GM19351 (cell line): ENCODE measurements around the gene CAMK4.
"Not testable (repeated sequence)": the region's sequence is repeated elsewhere in the genome, so short reads cannot be mapped to it uniquely, and the experiment has no call there.

Experiments used
- ATAC-seq: cut with Tn5 transposase; IDR thresholded peaks from one replicate; pipeline ENCODE4 v1.9.1; 2021; ENCODE audit warnings: mild to moderate bottlenecking, moderate library complexity; ENCODE audit not compliant: unreplicated experiment

The CAMK4 gene

GRCh38 chr5:111309384-111309783, 85.2 kb downstream of the CAMK4 start:
- ATAC-seq, result no peak

DNA sequence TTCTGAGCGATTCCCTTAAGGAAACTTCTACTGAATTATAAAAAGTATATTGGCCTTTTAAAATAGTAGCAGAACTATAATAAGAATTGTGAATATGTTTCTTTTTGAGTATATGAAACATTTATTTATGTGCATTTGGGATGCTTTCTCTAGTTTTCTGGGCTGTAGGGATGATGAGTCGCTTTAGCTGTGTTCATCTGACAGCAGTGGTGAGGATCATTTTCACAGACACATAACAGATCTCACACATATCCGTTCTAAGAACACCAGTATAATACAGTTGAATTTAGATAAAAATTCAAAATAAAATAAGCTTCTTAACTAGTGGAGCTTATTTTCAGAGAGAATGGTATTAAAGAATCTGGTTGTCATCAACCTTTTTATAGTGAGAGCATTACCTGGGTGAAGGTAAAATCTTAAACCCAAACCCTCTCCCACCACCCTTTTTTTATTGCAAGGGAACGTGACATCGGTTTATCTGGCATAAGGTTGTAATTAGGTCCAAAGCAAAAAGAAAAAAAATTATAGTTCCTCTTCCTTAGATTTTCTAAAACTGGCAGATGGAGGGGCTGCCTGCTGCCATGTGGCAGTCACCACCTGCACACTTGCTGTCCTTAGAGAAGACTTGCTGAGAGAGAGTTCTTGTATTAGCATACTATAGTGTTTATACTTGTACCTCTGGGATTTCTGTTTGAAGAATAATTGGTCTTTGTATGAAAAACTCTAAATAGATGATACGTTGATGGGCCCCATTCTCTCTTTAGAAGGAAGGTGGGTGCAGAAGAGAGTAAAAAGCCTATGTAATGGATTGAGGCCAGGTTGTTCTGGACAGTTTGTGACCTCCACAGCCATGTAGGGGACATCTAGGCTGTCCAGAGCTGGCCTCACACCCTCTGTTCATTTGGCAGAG, 86.8 kb downstream of the CAMK4 start:
- no peak for ATAC-seq

DNA sequence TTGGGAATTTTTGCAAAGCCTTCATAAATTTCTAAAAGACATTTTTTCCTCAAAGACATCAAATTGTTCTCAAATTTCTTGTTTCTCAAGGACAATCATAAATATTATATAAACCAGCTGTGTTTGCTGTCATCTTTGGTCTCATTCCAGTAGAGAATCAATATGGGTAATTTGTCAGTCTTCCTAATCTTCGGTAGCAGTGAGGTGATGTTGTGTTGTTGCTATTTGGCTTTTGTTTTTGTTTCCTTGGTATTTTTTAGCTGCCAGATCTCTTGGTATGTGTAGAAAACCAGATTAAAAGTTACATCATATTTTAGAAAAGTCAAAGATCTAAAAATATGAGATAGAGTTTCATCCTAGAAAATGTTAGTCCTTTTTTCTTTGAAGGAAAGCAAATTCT, 87.5 kb downstream of the CAMK4 start:
- ATAC-seq, result no peak

GRCh38 chr5:111313017-111313724, 89.0 kb downstream of the CAMK4 start:
- ATAC-seq, result peak; percentile 72

GRCh38 chr5:111320953-111321352, 96.8 kb downstream of the CAMK4 start:
- ATAC-seq, result no peak

DNA sequence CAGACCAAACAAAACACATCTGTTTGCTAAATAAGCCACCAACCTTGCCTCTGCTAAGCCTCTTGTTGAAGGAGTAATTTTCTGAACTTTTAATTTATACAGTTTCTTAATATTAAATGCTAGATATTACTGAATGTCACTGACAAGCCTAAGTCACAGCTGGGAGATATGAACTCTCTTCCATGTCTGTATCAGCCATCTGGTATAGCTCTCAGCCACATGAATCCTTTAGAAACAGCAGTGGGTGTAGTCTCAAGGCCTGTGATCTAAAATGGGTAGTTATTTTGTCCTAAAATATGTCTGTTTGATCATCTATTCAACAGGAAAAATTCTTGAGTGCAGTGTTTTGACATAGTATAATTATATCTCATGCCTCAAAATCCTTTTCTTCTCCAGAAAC, 97.2 kb downstream of the CAMK4 start:
- ATAC-seq, result no peak

GRCh38 chr5:111326551-111326950, 102.4 kb downstream of the CAMK4 start:
- no peak for ATAC-seq

DNA sequence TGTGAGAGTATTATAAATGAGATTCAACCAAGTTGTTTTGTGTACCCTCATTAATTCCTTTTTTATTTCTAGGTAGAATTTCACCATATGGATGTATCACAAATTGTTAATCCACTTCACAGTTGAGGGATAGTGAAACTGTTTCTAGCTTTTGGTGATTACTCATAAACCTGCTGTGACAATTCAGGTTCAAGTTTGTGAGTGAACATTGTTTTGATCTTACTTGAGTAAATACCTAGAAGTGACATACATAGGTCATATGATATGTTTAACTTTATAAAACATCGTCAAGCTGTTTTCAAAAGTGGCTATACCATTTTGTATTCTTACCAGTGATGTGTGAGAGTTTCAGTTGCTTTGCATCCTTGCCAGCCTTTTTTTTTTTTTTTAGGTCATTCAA, 112.9 kb downstream of the CAMK4 start:
- ATAC-seq, result peak; percentile 36

DNA sequence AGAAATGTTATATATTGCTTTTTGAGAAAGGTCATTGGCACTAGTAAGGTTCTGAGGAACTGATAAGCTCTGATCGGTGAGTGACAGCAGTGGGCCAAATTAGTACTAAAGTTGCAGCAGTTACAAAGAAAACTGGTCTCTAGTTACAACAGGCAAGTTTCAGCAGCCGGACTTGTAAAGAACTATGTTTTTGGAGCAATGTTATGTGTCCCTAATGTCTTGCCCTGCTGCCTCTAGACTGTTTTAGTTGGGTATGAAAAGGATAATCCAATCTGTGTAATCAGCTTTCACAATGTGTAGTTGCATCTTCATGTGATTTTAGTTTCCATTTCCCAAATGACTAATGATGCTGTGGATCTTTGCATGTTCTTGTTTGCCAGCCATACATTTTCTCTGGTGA, 113.5 kb downstream of the CAMK4 start:
- ATAC-seq, result peak; percentile 55

DNA sequence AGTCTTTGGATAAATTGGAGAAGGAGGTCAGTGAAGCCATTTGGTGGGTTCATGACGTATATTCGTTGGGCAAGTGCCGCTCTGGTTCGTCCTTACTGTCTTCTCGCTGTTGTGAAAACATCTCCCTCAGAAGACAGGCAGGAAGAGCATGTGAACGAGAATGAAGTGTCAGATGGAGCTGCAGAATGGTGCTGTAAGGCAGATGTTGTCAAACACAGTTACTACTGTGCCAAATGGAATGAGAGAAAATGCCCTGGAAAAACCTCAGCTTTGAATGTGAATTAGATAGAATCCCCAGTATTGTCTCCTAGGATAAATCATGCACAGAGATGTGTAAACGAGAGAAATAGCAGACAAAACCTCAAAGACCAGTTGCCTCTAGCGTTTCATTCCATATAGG, 121.5 kb downstream of the CAMK4 start:
- ATAC-seq, result no peak

- ATAC-seq, result no peak
These were observed 122.8 kb downstream of the CAMK4 start for GRCh38 chr5:111347021-111347420.

- no peak for ATAC-seq
These were observed 124.6 kb downstream of the CAMK4 start for GRCh38 chr5:111348661-111349329.

- ATAC-seq, result no peak
These were observed 125.2 kb downstream of the CAMK4 start for GRCh38 chr5:111349429-111349828.

GRCh38 chr5:111353035-111353434, 128.9 kb downstream of the CAMK4 start:
- no peak for ATAC-seq

DNA sequence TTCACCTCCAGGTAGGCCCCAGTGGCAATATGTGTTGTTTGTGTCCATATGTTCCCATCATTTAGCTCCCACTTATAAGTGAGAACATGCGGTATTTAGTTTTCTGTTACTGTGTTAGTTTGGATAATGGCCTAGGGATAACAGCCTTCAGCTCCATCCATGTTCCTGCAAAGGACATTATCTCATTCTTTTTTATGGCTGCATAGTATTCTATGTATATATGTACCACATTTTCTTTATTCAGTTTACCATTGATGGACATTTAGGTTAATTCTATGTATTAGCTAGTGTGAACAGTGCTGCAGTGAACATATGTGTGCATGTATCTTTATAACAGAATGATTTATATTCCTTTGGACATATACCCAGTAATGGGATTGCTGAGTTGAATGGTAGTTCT, 134.5 kb downstream of the CAMK4 start:
- not testable (repeated sequence) for ATAC-seq

- ATAC-seq, result no peak
These were observed 136.0 kb downstream of the CAMK4 start for GRCh38 chr5:111360173-111360572.

DNA sequence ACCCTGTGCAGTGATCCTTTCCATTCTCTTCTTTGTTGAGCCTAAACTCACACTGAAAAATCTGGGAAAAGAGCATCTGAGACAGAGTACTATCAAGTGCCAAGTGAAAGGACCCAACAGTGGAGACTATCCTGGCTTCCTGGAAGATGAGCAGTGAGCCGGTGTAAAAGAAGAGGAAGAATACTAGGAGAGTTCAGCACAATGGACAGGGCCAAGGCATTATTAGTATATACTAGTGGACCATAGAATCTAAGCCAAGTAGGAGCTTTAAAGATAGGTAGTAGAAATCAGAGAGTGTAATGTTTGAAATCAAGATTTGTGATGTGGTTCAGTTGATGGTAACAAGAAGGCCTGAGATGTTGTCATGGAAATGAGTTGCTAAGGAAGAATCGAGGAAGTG, 140.8 kb downstream of the CAMK4 start:
- ATAC-seq, result no peak

- no peak for ATAC-seq
These were observed 142.2 kb downstream of the CAMK4 start for GRCh38 chr5:111366388-111366787.

- ATAC-seq, result no peak
These were observed 142.9 kb downstream of the CAMK4 start for GRCh38 chr5:111367115-111367514.

DNA sequence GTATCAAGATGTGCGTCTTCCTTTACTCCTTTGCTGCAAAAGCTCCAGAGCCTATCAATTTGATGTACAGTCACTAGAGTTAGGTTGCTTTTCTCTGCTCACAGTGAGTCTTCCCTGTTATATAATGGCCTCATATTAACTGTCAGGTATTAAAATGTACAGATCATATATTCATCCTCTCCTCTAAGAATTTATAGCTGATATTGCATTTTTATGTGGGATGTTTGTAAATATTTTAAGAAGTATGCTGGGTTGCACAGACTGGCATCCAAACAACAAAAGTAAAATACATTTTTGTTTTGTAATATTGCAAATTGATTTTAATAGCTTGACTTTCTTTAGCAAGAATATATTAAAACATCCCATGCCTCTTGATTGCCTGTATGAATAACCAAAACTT, 148.6 kb downstream of the CAMK4 start:
- ATAC-seq, result no peak

DNA sequence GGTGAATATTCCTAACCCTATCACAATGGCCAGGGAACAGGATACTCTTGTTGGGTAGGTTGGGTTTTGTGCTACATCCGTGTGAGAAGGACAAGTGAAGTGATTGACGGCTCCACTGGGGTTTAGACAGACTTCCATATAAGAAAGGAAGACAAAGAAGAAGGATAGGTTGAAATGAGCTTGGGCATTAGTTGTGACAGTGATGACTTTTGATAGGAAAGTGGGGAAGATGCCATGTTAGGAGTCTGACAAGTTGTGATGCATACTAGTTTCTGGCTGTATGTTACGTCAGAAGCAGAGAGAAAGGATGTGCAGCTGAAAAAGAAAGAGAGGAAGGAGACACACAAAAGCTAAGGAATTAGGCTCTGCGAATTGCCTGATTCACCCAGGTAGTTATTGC, 150.2 kb downstream of the CAMK4 start:
- ATAC-seq, result no peak

- ATAC-seq, result no peak
These were observed 151.5 kb downstream of the CAMK4 start for GRCh38 chr5:111375645-111376044.
